Suprapubic skin (tissue), 4 donors: ENCODE results near the gene EIF2AK3. TPM values are rescaled to one million over a fixed set of nuclear protein-coding genes. Genes with fewer than 3 reads are reported as not detected.
A peak's percentile ranks its signal among the peaks of the same experiment; 100 is the strongest.
"Not testable (repeated sequence)": the region's sequence is repeated elsewhere in the genome, so short reads cannot be mapped to it uniquely, and the experiment has no call there.

Experiments used
- DNase-seq, 2 donors: peaks; one replicate each; pipeline ENCODE4 v3.0.0-alpha.2; 2019; ENCODE audit warnings: low spot score in 2 of 2
- H3K27ac ChIP-seq: fragments of 200-600 bp; sonication (generic); one replicate; pipeline ENCODE4 v1.5.1; 2019
- H3K27me3 ChIP-seq: fragments of 200-600 bp; sonication (generic); one replicate; pipeline ENCODE4 v1.5.1; 2019
- H3K36me3 ChIP-seq: fragments of 200-600 bp; sonication (generic); one replicate; pipeline ENCODE4 v1.5.1; 2019
- H3K4me1 ChIP-seq: fragments of 200-600 bp; sonication (generic); one replicate; pipeline ENCODE4 v1.5.1; 2019
- H3K4me3 ChIP-seq: fragments of 200-600 bp; sonication (generic); one replicate; pipeline ENCODE4 v1.5.1; 2019; ENCODE audit warnings: mild to moderate bottlenecking
- H3K9me3 ChIP-seq: fragments of 200-600 bp; sonication (generic); one replicate; pipeline ENCODE4 v1.5.1; 2019
- CTCF ChIP-seq, 2 donors: fragments of 200-600 bp in 1 of 2; fragments of 450-650 bp in 1 of 2; sonication (generic) in 1 of 2; IDR thresholded peaks; one replicate each; pipeline ENCODE4 v1.5.1; 2016 to 2019; ENCODE audit warnings: antibody characterized with exemption in 2 of 2, mild to moderate bottlenecking in 1 of 2, moderate library complexity in 1 of 2
- EP300 ChIP-seq: sonication (generic); formaldehyde crosslinking; IDR thresholded peaks from one replicate; pipeline ENCODE4 v1.6.1; 2017; ENCODE audit warnings: antibody characterized with exemption
- POLR2A ChIP-seq, 2 donors: fragments of 450-650 bp; IDR thresholded peaks; one replicate each; pipeline ENCODE4 v1.6.1; 2017; ENCODE audit warnings: antibody characterized with exemption in 2 of 2, mild to moderate bottlenecking in 2 of 2, moderate library complexity in 2 of 2
- POLR2AphosphoS5 ChIP-seq, 3 donors: sonication (generic); formaldehyde crosslinking; IDR thresholded peaks; one replicate each; pipeline ENCODE4 v1.6.1; 2017; ENCODE audit warnings: antibody characterized with exemption in 3 of 3
- WGBS: methylation state at CpG from one replicate; pipeline ENCODE4 v1.1.5; 2018; 5-methylcytosine and 5-hydroxymethylcytosine counted together
- total RNA-seq, 4 donors: library from RNA; depleted of rRNA; stranded (reverse); fragments of >200 nt; gene quantifications; one replicate each; pipeline ENCODE4 v1.1.0, GENCODE V29; 2016

EIF2AK3 gene
- total RNA-seq, 4 donors from 2014 or later, result 23.4 to 30.2 (median 23.9) TPM

- H3K36me3 ChIP-seq, result no peaks in the 10 kb centered on the region
- no peaks in the 10 kb centered on the region for H3K27me3 ChIP-seq
- no peak for DNase-seq
- H3K9me3 ChIP-seq, result no peaks in the 10 kb centered on the region
- H3K4me3 ChIP-seq, result no peak overlapping the region
- TF ChIP-seq POLR2AphosphoS5 (IDR thresholded peaks at IDR 0.05) (no peak), EP300 (no peak), POLR2A (IDR thresholded peaks at IDR 0.05) (no peak), CTCF (IDR thresholded peaks at IDR 0.05) (no peak)
- WGBS, result 28% methylated on average over 3 of the region's 3 CpGs
- peaks cover 23% of the 10 kb centered on the region for H3K4me1 ChIP-seq
- peak overlapping the region; percentile 75 for H3K27ac ChIP-seq
Measured at GRCh38 chr2:88658326-88658725, 31.1 kb upstream of the EIF2AK3 start.

GRCh38 chr2:88657131-88657530, 29.9 kb upstream of the EIF2AK3 start:
- Histone ChIP-seq H3K27me3 (no peaks in the 10 kb centered on the region), H3K27ac (no peak overlapping the region), H3K36me3 (no peaks in the 10 kb centered on the region), H3K4me1 (peaks cover 23% of the 10 kb centered on the region), H3K9me3 (no peaks in the 10 kb centered on the region), H3K4me3 (no peak overlapping the region)
- DNase-seq, result no peak
- TF ChIP-seq EP300 (no peak), POLR2A (IDR thresholded peaks at IDR 0.05) (no peak), POLR2AphosphoS5 (IDR thresholded peaks at IDR 0.05) (no peak), CTCF (IDR thresholded peaks at IDR 0.05) (no peak)
- WGBS, result 93% methylated on average over 2 of the region's 2 CpGs

DNA sequence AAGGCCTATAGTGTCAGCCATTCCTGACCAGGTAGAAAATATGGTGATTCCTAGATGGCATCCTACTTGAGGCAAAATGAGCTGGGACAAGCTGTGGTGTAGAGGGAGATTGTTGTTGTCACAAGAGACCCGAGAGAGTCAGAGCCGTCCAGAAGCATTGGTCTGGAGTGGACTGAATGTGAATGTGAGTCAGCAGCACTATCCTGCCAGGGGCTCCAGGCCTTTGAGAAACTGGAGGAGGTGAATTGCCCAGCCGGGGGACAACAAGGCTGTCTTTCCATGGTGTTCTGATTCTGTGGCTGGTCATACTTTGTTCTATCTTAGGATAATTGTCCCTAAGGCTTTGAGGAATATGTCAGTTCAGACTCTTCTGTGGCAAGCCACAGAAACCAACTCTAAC, 29.4 kb upstream of the EIF2AK3 start:
- no peaks in the 10 kb centered on the region for H3K36me3 ChIP-seq
- no peak overlapping the region for H3K4me3 ChIP-seq
- TF ChIP-seq CTCF (IDR thresholded peaks at IDR 0.05) (no peak), POLR2A (IDR thresholded peaks at IDR 0.05) (no peak), POLR2AphosphoS5 (IDR thresholded peaks at IDR 0.05) (no peak), EP300 (no peak)
- peaks cover 23% of the 10 kb centered on the region for H3K4me1 ChIP-seq
- no peaks in the 10 kb centered on the region for H3K9me3 ChIP-seq
- DNase-seq, result no peak
- no peaks in the 10 kb centered on the region for H3K27me3 ChIP-seq
- 69% methylated on average over 3 of the region's 3 CpGs for WGBS
- H3K27ac ChIP-seq, result no peak overlapping the region

DNA sequence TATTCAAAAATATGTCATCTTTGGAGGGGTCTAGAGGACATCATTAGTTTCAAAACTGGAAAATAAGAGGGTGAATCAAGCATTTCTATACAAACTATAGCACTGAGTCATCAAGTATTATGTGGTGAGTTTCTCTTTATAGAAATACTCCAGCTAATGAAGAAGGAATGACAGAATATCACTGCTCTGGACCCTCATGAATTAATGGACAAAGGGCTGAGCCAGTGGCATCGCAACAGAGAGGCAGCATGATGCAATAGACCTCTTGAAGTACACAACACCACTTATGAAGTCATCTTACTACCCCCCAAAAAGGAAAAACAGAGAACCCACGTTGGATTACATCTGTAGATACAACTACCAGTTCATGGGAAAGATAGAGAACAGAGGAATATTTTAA, 27.4 kb upstream of the EIF2AK3 start:
- DNase-seq, result no peak
- Histone ChIP-seq H3K27me3 (no peaks in the 10 kb centered on the region), H3K27ac (no peak overlapping the region), H3K36me3 (no peaks in the 10 kb centered on the region), H3K4me1 (peaks cover 18% of the 10 kb centered on the region), H3K9me3 (no peaks in the 10 kb centered on the region), H3K4me3 (no peak overlapping the region)
- TF ChIP-seq CTCF (IDR thresholded peaks at IDR 0.05) (no peak), POLR2A (IDR thresholded peaks at IDR 0.05) (no peak), EP300 (no peak), POLR2AphosphoS5 (IDR thresholded peaks at IDR 0.05) (no peak)
- WGBS, result 78% methylated on average over 2 of the region's 2 CpGs

GRCh38 chr2:88651646-88652045, 24.4 kb upstream of the EIF2AK3 start:
- Histone ChIP-seq H3K4me3 (no peak overlapping the region), H3K36me3 (no peaks in the 10 kb centered on the region), H3K27ac (no peak overlapping the region), H3K9me3 (no peaks in the 10 kb centered on the region), H3K4me1 (no peaks in the 10 kb centered on the region), H3K27me3 (no peaks in the 10 kb centered on the region)
- TF ChIP-seq POLR2AphosphoS5 (IDR thresholded peaks at IDR 0.05) (no peak), EP300 (no peak), POLR2A (IDR thresholded peaks at IDR 0.05) (no peak), CTCF (IDR thresholded peaks at IDR 0.05) (no peak)
- DNase-seq, result no peak
- WGBS, result 82% methylated on average over 1 of the region's 1 CpG

DNA sequence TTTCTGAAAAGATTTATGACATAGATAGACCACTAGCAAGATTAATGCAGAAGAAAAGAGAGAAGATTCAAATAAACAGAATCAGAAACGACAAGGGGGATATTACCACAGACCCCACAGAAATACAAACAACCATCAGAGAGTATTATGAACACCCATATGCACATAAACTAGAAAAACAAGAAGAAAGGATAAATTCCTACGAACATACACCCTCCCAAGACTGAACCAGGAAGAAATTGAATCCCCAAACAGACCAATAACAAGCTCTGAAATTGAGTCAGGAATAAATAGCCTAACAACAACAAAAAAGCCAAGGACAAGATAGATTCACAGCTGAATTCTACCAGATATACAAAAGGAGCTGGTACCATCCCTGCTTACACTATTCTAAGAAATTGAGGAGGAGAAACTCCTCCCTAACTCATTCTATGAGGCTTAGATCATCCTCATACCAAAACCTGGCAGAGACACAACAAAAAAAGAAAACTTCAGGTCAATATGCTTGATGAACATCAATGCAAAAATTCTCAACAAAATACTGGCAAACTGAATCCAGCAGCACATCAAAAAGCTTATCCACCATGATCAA, 18.1 kb upstream of the EIF2AK3 start:
- not testable (repeated sequence) for DNase-seq, H3K4me3 ChIP-seq, H3K9me3 ChIP-seq, H3K27me3 ChIP-seq, H3K27ac ChIP-seq, H3K36me3 ChIP-seq, H3K4me1 ChIP-seq
- 67% methylated on average over 2 of the region's 2 CpGs for WGBS
